ENCODE data around the gene DAPK2. TPM values are rescaled to one million over a fixed set of nuclear protein-coding genes. Genes with fewer than 3 reads are reported as not detected.
"Not testable (repeated sequence)": the region's sequence is repeated elsewhere in the genome, so short reads cannot be mapped to it uniquely, and the experiment has no call there.

DAPK2 gene
- total RNA-seq, 1 donor from 2014 or later, result 14.6 TPM

DNA sequence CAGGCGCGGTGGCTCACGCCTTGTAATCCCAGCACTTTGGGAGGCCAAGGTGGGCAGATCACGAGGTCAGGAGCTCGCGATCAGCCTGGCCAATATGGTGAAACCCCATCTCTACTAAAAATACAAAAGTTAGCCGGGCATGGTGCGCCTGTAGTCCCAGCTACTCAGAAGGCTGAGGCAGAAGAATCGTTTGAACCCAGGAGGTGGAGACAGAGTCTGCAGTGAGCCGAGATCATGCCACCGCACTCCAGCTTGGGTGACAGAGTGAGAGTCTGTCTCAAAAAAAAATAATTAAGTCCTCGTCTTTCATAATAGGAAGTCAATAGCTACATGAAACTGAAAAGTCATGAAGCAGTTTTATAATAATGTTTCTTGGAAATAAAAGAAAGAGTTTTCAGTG is 7.4 kb upstream of the DAPK2 start:
- DNase-seq, result not testable (repeated sequence)

DNA sequence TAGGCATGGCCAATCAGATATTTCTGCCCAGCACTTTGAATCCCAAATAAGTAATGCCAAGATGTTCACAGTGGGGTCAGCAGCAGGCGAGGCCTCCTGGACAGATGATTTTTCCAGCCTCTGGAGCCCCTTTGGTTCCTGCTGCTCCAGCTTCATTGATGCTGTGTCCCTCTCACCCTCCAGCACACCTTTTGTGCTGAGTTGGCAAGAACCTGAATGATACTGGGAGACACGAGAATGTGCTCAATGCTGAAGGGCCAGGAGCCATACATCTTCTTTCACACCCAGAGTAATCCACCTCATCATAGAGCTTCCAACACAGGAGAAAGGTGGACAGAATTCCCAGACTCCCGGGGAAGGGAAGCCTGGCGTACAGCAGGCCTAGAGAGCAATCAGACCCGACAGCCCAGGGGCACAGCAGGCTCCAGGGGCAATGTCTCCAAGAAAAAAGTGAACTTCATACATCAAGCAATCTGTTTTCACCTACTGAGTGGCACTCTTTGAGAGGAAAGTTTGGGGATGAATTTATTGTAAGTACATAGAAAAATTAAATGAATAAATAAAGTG is 6.7 kb upstream of the DAPK2 start:
- no peak for DNase-seq

DNA sequence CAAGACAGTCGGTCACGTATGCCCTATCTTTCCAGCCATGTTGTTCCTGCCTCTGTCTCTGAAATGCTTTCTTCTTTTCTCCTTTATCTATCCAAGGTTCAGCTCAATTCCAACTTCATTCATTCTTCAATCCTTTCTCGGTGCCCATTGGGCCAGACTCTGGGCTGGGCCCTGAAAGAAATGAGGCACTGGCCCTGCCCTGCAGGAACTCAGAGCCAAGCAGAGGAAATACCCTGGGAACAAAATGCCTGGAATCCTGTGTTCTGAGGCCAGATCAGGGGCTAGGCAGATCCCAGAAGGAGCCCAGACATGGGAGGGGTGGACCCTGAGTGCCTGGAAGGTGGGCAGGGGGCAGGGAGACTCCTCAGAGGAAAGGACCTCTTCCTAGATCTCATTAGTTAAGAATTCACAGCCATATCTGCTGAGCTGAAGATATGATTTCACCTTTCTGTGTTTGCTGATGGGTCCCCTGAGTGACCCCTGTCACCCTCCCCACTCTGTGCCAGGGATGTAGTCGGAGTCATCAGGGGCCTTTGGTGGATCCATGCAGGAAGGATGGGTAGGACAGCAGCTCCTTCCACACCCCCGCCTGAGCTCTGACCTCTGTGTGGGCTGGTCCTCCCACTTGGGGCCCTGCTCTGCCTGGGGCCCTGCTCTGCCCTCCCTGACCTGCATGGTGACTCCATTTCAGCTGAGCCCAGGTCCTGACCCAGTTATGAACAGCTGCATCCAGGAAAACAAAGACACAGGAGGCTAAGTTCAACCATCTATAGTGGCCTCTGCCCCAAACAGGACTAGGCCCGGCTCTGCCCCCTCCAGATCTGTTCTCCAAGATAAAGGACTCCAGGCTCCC is 5.3 kb upstream of the DAPK2 start:
- no peak for DNase-seq

DNA sequence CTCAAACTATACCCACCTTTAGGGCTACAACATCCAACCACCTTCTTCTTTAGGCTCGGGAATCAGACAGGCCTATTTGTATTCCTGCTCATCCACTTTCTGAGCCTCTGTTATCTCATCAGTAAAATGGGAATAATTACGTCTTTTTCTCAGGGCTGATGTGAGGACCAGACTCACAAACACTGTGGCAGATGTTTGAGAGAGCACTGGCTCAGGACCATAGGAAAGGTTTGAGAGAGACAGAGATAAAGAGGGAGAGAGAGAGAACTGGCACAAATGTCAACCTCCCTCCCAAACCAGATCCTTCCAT is 4.8 kb upstream of the DAPK2 start:
- DNase-seq, result no peak

DNA sequence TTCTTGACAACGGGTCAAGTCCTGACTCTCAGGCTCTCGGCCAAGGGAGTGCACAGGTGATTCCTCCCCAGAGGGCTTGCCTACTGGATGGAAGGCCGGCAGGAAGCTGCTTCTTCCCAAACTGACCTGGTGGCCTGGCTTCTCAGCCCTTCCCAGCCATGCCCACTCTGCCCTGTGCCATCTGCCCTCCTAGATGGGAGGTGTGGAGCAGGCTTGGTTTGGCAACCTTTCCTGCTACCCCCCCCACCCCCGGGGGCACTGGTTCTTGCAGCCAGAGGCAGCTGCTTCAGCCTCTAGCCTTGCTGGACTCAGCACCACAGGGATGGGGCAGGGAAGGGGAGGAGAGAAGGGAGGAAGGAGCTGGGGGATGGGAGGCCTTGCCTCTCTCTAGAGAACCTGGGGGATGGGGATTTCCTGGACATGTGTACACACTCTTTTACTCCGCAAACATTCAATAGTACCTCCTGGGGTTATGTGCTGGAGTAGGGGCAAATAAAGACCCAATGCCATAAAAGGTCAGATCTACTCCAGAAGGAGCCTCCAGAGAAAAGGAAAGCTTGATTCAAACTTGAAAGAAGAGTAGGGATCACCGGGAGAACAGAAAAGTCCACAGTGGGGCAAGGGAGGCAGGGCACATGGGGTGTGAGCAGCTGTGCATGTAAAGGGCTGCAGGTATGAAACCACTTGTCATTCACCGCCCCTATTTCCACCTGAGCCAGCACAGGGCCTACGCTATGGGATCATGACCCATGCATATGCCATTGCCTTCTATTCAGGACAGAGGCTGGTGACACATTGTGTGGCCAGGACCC is 4.2 kb upstream of the DAPK2 start:
- DNase-seq, result no peak

DNA sequence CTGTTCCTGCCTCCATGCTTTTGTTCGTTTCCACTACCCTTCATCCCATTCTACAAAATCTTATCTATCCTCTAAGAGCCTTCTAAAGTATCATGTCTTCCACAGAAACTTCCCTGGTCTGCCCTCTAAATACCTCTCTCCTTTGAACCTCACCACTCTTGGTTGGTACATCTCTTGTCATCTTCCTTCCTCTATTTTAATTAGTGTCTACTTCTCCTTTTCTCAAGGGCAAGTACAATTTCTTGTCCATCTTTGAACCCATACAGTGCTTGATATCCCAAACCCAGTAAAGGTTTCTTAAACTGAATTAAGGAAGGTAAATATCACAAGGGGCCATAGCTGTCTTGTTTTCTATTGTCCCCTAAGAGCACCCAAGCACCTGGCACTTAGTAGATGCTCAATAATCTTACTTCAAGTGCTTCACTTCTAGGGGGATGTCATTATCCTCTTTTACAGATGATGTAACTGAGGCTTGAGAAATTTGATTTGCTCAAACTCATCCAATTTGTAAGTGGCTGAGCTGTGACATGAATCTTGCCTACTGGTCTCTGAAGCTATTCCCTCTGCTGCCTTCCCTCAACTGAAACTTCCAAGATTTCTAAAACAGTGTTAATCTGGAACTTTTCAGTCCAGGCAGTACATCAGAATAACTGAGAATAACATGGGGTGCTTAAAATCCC is 2.6 kb upstream of the DAPK2 start:
- no peak for DNase-seq

DNA sequence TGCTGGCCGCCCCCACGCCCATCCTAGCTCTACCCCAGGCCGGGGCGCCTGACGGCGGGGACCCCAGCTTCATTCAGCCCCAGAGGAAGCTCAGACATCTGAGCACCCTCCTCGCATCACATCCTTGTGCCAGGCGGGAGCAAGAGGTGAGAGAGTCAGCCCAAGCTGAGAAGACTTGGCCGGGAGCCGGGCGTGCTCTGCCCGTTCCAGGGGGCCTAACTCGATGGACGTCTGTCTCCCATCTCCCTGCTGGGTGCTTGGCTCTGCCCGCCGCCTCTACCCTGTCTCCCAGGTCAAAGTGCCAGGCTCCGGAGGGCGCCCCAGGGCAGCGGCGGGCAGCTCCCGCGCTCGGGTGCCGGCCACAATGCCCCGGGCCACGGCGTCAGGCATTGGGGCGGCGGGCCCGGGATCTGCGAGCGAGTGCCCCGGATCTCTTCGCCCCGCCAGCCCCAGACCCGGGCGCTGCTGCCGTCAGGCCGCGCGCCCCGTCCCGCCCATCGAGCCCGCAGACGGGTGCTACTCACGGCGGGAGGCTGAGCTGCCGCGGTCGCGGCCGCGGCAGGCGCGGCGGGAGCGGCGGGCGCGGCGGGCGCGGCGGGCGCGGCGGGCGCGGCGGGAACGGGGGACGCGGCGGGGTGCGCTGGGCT is 388 bp downstream of the DAPK2 start:
- DNase-seq, result peak; percentile 13

DNA sequence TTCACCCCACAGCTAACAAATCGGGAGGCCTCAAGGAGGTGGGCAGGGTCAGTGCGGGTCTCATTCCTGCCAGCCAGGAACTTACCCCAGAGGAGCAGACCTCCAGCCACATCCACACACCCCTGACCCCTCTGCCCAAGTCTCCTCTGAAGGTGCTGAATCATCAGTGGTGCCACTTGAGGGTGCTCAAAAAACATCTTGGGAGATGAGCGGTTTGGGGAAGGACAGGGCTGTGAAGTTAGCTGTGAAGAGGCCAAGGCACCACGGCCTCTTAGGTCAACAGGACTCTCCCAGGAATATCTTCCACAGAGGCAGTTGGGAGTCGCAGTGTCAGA is 1.2 kb downstream of the DAPK2 start:
- no peak for DNase-seq

DNA sequence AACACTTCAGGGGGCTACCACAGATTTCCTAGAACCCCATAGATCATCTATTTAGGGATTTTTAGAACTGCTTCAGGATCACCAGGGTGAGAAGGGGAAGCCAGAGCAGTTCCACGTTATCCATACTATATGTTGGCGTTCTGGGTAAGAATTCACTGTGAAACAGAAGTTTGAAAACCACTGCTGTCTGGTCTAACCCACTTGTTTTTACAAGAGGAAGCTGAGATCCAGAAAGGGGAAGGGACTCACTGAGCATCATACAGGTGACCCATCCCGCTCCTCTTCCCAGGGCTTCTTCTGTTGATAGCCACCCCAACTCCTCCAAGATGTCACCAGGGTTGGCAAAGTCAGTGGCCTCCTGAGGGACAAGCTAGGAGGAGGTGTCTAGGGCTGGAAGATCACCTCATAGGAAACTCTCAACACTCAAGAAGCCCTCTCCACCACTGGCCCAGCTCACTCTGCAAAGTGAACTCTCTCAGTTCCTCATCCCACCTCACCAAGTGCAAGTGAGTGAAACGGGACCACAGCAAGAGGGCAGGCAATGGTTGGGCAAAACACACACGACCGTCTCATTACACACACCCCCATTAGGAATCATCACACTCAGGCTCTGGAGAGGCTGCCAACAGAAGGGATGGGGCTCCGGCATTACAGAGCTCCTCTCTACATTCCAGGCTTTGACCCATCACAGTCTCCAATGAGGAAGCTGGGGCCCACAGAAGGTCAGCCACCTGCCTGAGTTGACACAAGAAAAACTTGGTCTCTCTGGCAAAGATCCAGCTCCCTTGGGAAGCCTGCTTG is 1.8 kb downstream of the DAPK2 start:
- peak; percentile 14 for DNase-seq

DNA sequence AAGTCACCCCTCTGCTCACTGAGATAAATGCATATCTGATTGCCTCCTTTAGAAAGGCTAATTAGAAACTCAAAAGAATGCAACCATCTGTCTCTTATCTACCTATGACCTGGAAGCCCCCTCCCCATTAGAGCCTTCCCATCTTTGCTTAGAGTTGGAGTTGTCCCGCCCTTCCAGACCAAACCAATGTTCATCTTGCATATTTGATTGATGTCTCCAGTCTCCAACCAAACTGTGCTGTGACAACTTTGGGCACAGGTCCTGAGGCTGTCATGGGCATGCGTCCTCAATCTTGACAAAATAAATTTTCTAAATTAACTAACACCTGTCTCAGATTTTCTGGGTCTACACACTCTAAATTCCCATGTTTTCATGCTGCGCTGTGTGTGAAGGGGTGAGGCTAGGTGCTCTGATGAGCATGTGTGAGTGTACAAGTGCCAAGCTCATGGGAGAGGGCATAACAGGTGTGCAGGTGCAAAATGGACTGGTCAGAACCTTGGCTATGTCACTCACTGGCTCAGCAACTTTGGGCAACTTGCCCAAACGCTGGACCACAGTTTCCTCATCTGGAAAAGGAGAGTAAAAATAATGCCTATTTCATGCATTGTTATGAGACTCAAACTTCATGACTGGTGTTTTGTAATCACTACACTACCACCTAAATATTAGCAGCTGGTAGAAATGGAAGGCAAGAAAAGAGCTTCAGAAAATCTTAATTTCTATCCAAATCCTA is 7.2 kb downstream of the DAPK2 start:
- no peak for DNase-seq

DNA sequence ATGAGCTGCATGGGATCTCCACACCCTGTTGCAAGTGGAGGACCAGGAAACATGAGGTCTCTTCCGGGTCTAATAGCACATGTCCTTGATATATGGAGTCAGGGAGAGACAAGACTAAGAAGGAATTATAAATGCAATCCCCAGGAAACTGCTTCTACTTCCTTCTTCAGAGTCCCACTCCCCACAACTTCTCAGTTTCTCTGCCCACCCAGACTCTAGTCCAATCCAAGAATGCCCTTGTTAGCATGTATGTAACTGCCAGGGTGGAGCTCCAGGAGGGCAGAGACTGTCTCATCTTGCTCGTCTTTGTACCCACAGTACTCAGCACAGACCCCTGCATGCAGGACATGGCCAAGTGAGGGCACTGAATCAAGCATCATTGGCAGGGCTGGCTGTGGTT is 8.3 kb downstream of the DAPK2 start:
- no peak for DNase-seq

DNA sequence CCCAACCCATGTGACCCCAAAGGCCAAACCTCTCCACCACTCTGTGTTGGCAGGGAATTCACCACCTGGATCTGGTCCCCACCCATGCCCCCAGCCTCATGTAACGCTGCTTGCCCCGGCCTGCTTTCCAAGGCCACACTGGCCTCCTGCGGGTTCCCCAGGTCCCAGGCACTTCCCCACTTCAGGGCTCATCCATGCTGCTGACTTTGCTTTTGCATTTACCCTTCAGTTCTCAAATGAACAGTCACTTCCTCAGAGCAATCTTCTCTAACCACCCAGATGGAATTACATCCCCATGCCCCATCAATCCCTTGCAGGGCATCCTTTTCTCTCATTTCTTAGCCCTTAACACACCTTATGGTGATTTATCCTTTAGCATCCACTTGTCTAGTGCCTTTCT is 9.2 kb downstream of the DAPK2 start:
- no peak for DNase-seq

DNA sequence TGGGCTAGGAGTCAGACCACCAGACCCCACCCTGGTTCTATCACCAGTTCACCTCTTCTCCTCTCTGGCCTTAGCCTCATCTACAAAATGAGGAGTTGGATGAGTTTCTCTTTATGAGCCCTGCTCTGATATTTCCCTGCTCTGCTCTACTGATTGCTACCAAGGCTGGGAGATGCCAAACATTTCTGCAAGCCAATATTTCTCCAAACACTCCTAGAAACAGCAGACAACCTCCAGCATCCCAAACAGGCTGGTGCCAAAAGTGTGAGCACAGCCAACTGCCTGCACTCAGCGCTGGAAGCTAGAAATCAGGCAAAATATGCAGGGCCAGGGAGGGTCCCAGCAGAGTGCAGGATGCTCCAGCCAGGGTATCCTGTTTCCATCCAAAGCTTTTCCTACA is 10.8 kb downstream of the DAPK2 start:
- DNase-seq, result no peak

DNA sequence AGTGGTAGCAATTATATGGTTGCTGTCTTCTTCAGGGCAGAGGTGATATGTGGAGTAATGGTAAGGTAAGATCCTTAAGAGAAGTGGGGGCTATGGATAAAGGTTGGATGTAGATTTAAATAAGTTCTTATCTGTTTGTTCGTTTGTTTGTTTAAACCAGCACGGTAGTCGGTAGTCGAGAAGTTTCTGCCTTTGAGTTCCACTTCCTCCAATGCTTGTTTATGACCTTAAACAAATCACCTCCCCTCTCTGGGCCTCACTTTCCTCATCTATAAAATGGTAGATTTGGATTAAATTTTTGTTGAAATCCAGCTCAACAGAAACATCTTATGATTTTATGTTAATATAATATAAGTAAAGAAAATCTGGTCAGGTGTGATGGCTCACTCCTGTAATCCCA is 11.8 kb downstream of the DAPK2 start:
- DNase-seq, result no peak

DNA sequence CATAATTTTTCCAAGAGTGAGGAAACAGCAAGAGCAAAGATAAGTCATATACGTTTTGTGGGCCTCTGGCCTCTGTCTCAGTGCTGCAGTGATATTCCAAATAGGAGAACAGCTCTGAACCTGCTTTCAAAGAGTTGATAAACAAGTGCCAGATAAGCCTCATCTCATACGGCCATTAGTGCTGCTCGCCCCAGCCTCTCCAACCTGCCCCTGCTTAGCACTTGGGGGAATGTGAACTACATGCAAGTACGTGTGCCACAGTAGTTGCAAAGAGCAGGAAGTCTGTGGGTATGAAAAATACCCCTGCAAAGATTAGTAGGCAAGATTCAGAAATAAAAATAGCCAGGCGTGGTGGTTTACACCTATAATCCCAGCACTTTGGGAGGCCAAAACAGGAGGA is 14.0 kb downstream of the DAPK2 start:
- no peak for DNase-seq

DNA sequence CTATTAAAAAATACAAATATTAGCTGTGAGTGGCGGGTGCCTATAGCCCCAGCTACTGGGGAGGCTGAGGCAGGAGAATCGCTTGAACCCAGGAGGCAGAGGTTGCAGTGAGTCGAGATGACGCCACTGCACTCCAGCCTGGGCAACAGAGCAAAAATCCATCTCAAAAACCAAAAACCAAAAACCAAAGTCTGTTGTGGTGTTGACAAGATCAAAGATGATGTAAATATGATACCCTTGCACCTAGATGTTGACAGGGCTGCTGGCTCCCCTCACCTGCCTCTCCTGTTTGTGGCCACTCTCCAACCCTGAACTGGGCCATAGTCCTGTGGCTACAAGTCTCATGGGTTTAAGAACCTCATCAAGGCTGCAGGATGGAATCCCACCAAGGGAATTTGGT is 16.2 kb downstream of the DAPK2 start:
- DNase-seq, result no peak

DNA sequence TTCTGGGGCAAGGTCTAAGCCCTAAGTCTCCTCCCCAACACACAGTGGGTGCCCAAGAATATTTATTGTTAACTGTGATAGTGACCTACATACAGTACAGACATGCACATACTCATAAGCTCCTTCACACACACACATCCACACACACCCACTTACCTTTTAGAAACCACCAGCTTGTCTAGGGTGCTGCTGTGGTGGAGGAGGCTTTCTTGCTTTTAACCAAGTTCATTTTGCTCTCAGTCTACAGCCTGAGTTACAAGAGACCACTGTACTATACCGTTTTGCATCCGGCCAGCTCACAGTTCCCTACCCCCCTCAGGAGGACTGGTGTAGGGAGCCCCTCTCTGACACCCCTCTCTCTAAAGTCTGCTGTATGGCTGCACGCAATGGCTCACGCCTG is 16.7 kb downstream of the DAPK2 start:
- no peak for DNase-seq

DNA sequence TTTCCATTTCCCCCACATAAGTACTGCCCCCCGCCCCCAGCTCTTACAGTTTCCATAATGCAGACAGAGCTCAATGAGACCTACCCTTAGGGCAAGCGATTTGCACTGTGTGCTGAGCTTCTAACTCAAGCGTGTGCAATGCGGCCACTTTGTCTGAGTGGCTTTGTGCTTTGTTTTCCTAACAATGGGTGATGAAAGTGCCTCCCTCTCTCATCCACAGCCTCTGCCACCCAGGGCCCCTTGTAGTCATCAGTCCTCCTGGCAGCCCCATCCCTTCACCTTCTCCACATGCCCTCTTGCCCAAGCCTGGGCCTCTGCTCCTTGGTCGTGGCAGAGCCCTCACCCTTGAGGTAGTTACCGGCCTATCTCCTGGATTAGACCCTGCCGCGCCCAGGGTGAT is 17.2 kb downstream of the DAPK2 start:
- no peak for DNase-seq

DNA sequence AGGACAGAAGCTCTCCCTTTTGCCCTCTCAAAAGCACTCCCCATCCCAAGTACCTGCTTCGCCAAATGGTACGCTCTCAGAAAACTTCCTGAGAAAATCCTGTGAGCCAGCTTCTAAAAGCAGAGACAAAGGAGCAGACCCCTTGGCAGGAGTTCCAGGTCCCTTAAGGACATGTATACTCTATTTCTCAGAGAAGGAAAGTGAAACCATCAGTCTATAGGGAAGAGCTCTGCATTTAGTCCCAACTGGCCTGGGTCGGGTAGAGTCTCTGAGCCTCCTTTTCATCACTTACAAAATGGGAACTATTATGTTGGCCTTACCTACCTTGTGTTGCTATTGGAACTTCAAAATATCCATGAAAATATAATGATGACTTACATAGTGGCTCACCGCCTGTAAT is 19.7 kb downstream of the DAPK2 start:
- DNase-seq, result no peak

DNA sequence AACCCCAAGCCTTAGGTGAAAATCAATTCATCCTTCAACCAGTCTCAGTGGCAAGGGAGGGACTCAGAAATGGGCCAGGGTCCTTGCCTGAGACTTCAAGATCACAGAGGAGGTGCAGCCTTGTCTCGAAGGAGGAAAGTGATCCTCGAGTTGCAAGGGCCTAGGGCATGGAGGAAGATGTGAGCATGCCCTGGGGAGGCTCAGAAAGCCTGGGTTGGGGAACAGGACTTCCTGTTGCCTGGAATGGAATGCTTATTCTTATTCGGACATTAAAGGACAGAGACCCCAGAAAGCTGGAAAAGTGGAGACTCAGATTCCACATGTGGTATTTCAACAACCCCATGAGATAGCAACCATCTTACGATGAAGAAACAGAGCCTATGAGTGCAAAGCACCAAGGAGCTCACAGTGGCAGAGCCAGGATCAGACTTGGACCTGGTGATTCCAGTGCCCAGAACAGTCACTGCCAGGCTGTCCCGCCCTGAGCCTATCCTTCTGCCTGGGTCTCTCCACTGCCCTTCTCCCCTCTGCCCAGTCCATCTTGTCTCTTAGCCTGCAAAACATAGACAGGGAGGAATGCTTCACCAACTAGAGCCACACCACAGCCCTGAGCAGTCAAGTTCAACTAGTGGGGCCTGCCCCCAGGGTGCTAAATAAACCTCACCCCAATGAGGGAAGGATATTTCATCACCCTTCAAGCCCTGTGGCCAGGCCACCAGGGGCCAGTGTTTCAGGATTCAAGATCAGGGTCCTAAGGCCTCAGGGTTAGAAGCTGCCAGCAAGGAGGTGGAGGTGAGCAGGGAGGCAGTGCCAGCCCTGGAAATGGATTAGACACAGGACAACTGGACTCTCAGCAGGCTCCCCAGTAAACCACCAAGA is 21.9 kb downstream of the DAPK2 start:
- no peak for DNase-seq
